ENCODE data around the gene CNIH3.

DNA sequence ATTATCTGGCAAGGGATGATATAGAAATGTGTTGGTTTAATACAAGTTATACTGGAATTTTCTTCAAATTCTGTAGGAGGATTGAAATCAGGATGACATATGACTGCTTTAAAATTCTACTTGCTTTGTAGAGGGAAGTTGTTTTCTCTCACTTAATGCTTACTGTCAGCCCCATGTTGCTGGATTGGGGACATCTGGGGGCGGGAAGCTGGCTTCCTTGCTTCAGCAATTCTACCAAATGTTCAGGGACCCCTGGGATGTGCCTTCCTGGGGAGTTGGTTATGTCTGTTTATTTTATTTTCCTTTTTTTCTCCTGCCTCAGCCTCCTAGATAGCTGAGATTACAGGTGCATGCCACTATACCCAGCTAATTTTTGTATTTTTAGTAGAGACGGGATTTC, 63.5 kb downstream of the CNIH3 start:
- TF ChIP-seq, protein P1, sequence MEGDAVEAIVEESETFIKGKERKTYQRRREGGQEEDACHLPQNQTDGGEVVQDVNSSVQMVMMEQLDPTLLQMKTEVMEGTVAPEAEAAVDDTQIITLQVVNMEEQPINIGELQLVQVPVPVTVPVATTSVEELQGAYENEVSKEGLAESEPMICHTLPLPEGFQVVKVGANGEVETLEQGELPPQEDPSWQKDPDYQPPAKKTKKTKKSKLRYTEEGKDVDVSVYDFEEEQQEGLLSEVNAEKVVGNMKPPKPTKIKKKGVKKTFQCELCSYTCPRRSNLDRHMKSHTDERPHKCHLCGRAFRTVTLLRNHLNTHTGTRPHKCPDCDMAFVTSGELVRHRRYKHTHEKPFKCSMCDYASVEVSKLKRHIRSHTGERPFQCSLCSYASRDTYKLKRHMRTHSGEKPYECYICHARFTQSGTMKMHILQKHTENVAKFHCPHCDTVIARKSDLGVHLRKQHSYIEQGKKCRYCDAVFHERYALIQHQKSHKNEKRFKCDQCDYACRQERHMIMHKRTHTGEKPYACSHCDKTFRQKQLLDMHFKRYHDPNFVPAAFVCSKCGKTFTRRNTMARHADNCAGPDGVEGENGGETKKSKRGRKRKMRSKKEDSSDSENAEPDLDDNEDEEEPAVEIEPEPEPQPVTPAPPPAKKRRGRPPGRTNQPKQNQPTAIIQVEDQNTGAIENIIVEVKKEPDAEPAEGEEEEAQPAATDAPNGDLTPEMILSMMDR (IDR thresholded peaks at IDR 0.05; ENCODE audit: insufficient read depth, low read length, poor library complexity, severe bottlenecking): no peak
- TF ChIP-seq EZH2phosphoT487 (conservative IDR thresholded peaks at IDR 0.05; ENCODE audit: low read length): no peak
